Smooth muscle cell (in vitro differentiated cells): ENCODE results near the gene U2AF1. TPM values are rescaled to one million over a fixed set of nuclear protein-coding genes. Genes with fewer than 3 reads are reported as not detected.

Experiments
- polyA plus RNA-seq: library from polyadenylated mRNA; unstranded; fragments of >200 nt; fragmentation: Nextera tagmentation; extraction: Ambion mirVana; gene quantifications from 2 replicates; pipeline ENCODE4 v1.2.1, GENCODE V29; 2016
- total RNA-seq: library from RNA; depleted of rRNA; stranded (reverse); fragments of >200 nt; gene quantifications from 2 replicates; pipeline ENCODE4 v1.2.3, GENCODE V29; 2014

The U2AF1 gene
- total and polyA plus RNA-seq, 2 experiments from 2014 or later: 55.3 to 67.3 TPM

Other genes with a start within 250 kb of the U2AF1 start
- gene WDR4, start 228.0 kb downstream of the U2AF1 start, total RNA-seq: 2.6 and 5.1 TPM in 2 replicates
- 5.1 and 6.2 TPM in 2 replicates for gene WDR4, start 228.0 kb downstream of the U2AF1 start, polyA plus RNA-seq
- gene NDUFV3, start 214.3 kb downstream of the U2AF1 start, total RNA-seq: 23.3 and 29.7 TPM in 2 replicates
- 28.4 and 31.7 TPM in 2 replicates for gene NDUFV3, start 214.3 kb downstream of the U2AF1 start, polyA plus RNA-seq
- 7.5 and 7.6 TPM in 2 replicates for gene ERVH48-1, start 181.9 kb downstream of the U2AF1 start, total RNA-seq
- gene ERVH48-1, start 181.9 kb downstream of the U2AF1 start, polyA plus RNA-seq: 6.8 and 9.8 TPM in 2 replicates
- gene PKNOX1, start 133.0 kb downstream of the U2AF1 start, total RNA-seq: 12.4 and 28.5 TPM in 2 replicates
- gene PKNOX1, start 133.0 kb downstream of the U2AF1 start, polyA plus RNA-seq: 20.4 and 20.8 TPM in 2 replicates
- 18.5 and 25.7 TPM in 2 replicates for gene CBS, start 31.7 kb downstream of the U2AF1 start, total RNA-seq
- gene CBS, start 31.7 kb downstream of the U2AF1 start, polyA plus RNA-seq: 43.8 and 44.5 TPM in 2 replicates
- not detected in 2 replicates for gene CRYAA, start 61.4 kb upstream of the U2AF1 start, total RNA-seq
- gene CRYAA, start 61.4 kb upstream of the U2AF1 start, polyA plus RNA-seq: not detected in 2 replicates